HCT116 (cell line): ENCODE measurements around the gene OR13G1. TPM values are rescaled to one million over a fixed set of nuclear protein-coding genes. Genes with fewer than 3 reads are reported as not detected.

Source experiments
- ATAC-seq: fragments of 200-7000 bp; cut with Tn5 transposase; 2 replicates; pipeline ENCODE4 v1.9.1; 2020; ENCODE audit warnings: mild to moderate bottlenecking, moderate library complexity
- BruUV-seq: library from RNA; stranded (reverse); fragments of 400-500 nt; replicated peaks from 2 replicates; lab custom pipeline; 2021; lab: Mats Ljungman, UMichigan
- CTCF ChIA-PET: fragments of 300-600 bp; sonication (Branson Sonifier 250); formaldehyde crosslinking; loops from one replicate; lab custom pipeline; 2021; ENCODE audit warnings: antibody characterized with exemption; lab: Charles Lee
- POLR2A ChIA-PET: fragments of 300-600, 350-600 bp; sonication (Branson Sonifier 250); formaldehyde crosslinking; loops from one replicate; lab custom pipeline; 2021; ENCODE audit warnings: antibody characterized with exemption; lab: Charles Lee
- RAD21 ChIA-PET, 2 experiments: fragments of 300-600 bp; sonication (Branson Sonifier 250); formaldehyde crosslinking; loops; one replicate each; lab custom pipeline; 2023; ENCODE audit warnings: low total read pairs in 2 of 2; ENCODE audit not compliant: uncharacterized antibody in 2 of 2, unreplicated experiment in 2 of 2, low non-redundant PET in 1 of 2; lab: Charles Lee
- DNase-seq: peaks from one replicate; pipeline ENCODE4 v3.0.0-alpha.2; 2010; ENCODE audit warnings: low read depth, low spot score
- H2AFZ ChIP-seq: fragments of 200-600 bp; shearing (Covaris generic), sonication (generic); 2 replicates; pipeline ENCODE4 v1.6.1; 2017; ENCODE audit warnings: low read depth, mixed run types, mixed read lengths, antibody characterized with exemption, low read length; ENCODE audit not compliant: poor library complexity, severe bottlenecking
- H3K27ac ChIP-seq: 2 replicates; pipeline ENCODE4 v1.5.1; 2012; ENCODE audit warnings: low read depth, low read length
- H3K27me3 ChIP-seq: fragments of 200-600 bp; sonication (generic); 2 replicates; pipeline ENCODE4 v1.6.1; 2016; ENCODE audit warnings: mixed run types, low read length, mixed read lengths; ENCODE audit not compliant: insufficient read depth
- H3K36me3 ChIP-seq, 2 experiments: fragments of 200-500 bp in 1 of 2; fragments of 200-600 bp in 1 of 2; sonication (Bioruptor generic) in 1 of 2; sonication (generic) in 1 of 2; 2 replicates each; pipeline versions ENCODE4 v1.5.1 to v1.6.1; 2014 to 2016; ENCODE audit warnings: low read length in 2 of 2, inconsistent platforms in 1 of 2, mixed read lengths in 1 of 2, mixed run types in 1 of 2; ENCODE audit not compliant: insufficient read depth in 2 of 2, control insufficient read depth in 1 of 2
- H3K4me1 ChIP-seq, 2 experiments: fragments of 200-600 bp in 1 of 2; sonication (generic) in 1 of 2; 2 replicates each; pipeline versions ENCODE4 v1.5.1 to v1.6.1; 2012 to 2017; ENCODE audit warnings: low read length in 2 of 2, inconsistent platforms in 1 of 2, mild to moderate bottlenecking in 1 of 2, mixed read lengths in 1 of 2, mixed run types in 1 of 2, moderate library complexity in 1 of 2; ENCODE audit not compliant: insufficient read depth in 2 of 2, control insufficient read depth in 1 of 2
- H3K4me2 ChIP-seq: fragments of 200-600 bp; sonication (generic); 2 replicates; pipeline ENCODE4 v1.6.1; 2017; ENCODE audit warnings: mixed run types, low read length, mixed read lengths
- H3K4me3 ChIP-seq, 2 experiments: fragments of 200-600 bp in 1 of 2; sonication (generic) in 1 of 2; replicated peaks in 1 of 2; 2 replicates each; pipeline ENCODE4 v1.5.1; 2011 to 2016; ENCODE audit warnings: low read length in 2 of 2, control low read depth in 1 of 2, low read depth in 1 of 2, mild to moderate bottlenecking in 1 of 2, mixed read lengths in 1 of 2, mixed run types in 1 of 2
- H3K79me2 ChIP-seq: fragments of 200-600 bp; sonication (generic); 2 replicates; pipeline ENCODE4 v1.6.1; 2017; ENCODE audit warnings: mild to moderate bottlenecking, mixed run types, low read length, moderate library complexity, mixed read lengths; ENCODE audit not compliant: insufficient read depth
- H3K9ac ChIP-seq: fragments of 200-600 bp; sonication (generic); 2 replicates; pipeline ENCODE4 v1.6.1; 2016; ENCODE audit warnings: low read length, mixed read lengths
- H3K9me2 ChIP-seq: fragments of 200-600 bp; sonication (generic), shearing (Covaris generic); 2 replicates; pipeline ENCODE4 v1.6.1; 2017; ENCODE audit warnings: mixed run types, mild to moderate bottlenecking, moderate library complexity; ENCODE audit not compliant: insufficient read depth
- H3K9me3 ChIP-seq, 2 experiments: fragments of 200-500 bp in 1 of 2; fragments of 200-600 bp in 1 of 2; sonication (Bioruptor generic) in 1 of 2; sonication (generic) in 1 of 2; 2 replicates each; pipeline ENCODE4 v1.6.1; 2014 to 2017; ENCODE audit warnings: low read length in 2 of 2, mixed read lengths in 2 of 2, inconsistent platforms in 1 of 2, low read depth in 1 of 2, mild to moderate bottlenecking in 1 of 2, mixed run types in 1 of 2, moderate library complexity in 1 of 2; ENCODE audit not compliant: control insufficient read depth in 1 of 2, insufficient read depth in 1 of 2
- H4K20me1 ChIP-seq: fragments of 200-600 bp; sonication (generic), shearing (Covaris generic); 2 replicates; pipeline ENCODE4 v1.6.1; 2017; ENCODE audit warnings: mixed run types, mild to moderate bottlenecking, moderate library complexity; ENCODE audit not compliant: insufficient read depth
- intact Hi-C: fragments of 100-400 bp; cut with micrococcal nuclease; formaldehyde crosslinking; loops from 2 replicates; pipeline ENCODE4 v1.10.0; 2022
- total RNA-seq: library from RNA; stranded (reverse); gene quantifications from one replicate; pipeline ENCODE4 v1.2.1, GENCODE V29; 2021; ENCODE audit not compliant: unreplicated experiment
- TF ChIP-seq, protein P1 (sequence below): IDR thresholded peaks from 2 replicates; pipeline ENCODE4 v1.6.1; 2011; ENCODE audit warnings: mild to moderate bottlenecking, low read length, moderate library complexity; ENCODE audit not compliant: insufficient replicate concordance; ENCODE audit errors: extremely low read depth

Gene OR13G1
- total RNA-seq, 1 experiment from 2014 or later: not detected

DNA sequence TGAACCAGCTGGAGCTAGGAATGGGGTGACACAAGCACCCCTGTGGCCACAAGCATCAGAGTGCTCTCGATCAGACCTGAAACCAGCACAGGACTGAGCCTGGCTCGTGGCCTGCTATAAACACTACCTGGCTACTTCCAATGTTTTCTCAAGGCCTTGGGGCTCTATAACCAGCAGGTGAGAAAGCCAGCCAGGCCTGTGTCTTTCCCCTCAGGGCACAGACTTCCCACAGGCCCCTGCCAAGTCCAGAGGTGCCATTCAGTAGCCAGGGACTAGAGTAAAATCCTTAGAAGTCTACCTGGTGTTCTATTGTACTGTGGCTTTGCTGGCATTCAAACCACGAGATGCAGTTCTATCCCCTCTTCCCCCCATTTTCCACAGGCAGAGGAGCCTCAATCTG lies 51.6 kb downstream of the OR13G1 start:
- Histone ChIP-seq H3K4me3 (no peak overlapping the region), H3K4me2 (no peak overlapping the region), H4K20me1 (no peaks in the 10 kb centered on the region), H3K4me1 (no peaks in the 10 kb centered on the region), H3K27me3 (no peaks in the 10 kb centered on the region), H3K9ac (no peak overlapping the region), H3K9me3 (no peaks in the 10 kb centered on the region), H2AFZ (no peak overlapping the region), H3K9me2 (no peaks in the 10 kb centered on the region), H3K79me2 (no peaks in the 10 kb centered on the region), H3K36me3 (no peaks in the 10 kb centered on the region), H3K27ac (no peak overlapping the region)
- BruUV-seq: no TSS peak
- CTCF ChIA-PET: no interaction called here
- intact Hi-C loops: no loop called here
- ATAC-seq (no peak), DNase-seq (no peak)
- POLR2A ChIA-PET: no interaction called here
- RAD21 ChIA-PET: no interaction called here
- TF ChIP-seq, protein P1, sequence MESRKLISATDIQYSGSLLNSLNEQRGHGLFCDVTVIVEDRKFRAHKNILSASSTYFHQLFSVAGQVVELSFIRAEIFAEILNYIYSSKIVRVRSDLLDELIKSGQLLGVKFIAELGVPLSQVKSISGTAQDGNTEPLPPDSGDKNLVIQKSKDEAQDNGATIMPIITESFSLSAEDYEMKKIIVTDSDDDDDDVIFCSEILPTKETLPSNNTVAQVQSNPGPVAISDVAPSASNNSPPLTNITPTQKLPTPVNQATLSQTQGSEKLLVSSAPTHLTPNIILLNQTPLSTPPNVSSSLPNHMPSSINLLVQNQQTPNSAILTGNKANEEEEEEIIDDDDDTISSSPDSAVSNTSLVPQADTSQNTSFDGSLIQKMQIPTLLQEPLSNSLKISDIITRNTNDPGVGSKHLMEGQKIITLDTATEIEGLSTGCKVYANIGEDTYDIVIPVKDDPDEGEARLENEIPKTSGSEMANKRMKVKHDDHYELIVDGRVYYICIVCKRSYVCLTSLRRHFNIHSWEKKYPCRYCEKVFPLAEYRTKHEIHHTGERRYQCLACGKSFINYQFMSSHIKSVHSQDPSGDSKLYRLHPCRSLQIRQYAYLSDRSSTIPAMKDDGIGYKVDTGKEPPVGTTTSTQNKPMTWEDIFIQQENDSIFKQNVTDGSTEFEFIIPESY: no peak

Other genes with a start within 250 kb of the OR13G1 start
- gene OR2B11, start 221.6 kb downstream of the OR13G1 start, total RNA-seq: not detected
- not detected for gene OR2C3, start 143.3 kb downstream of the OR13G1 start, total RNA-seq
- not detected for gene GCSAML, start 130.6 kb downstream of the OR13G1 start, total RNA-seq
- not detected for gene OR2G2, start 91.4 kb downstream of the OR13G1 start, total RNA-seq
- gene OR2G3, start 74.2 kb downstream of the OR13G1 start, total RNA-seq: not detected
- not detected for gene OR6F1, start 36.9 kb upstream of the OR13G1 start, total RNA-seq
- gene OR14K1, start 58.9 kb upstream of the OR13G1 start, total RNA-seq: not detected
- gene OR14A2, start 68.4 kb upstream of the OR13G1 start, total RNA-seq: not detected
- not detected for gene OR1C1, start 80.8 kb upstream of the OR13G1 start, total RNA-seq
- gene OR14A16, start 144.4 kb upstream of the OR13G1 start, total RNA-seq: not detected
- not detected for gene OR11L1, start 162.2 kb upstream of the OR13G1 start, total RNA-seq
- not detected for gene TRIM58, start 177.4 kb upstream of the OR13G1 start, total RNA-seq
- not detected for gene OR2W3, start 215.8 kb upstream of the OR13G1 start, total RNA-seq
- not detected for gene OR2T8, start 240.5 kb upstream of the OR13G1 start, total RNA-seq
- gene OR2AJ1, start 245.2 kb upstream of the OR13G1 start, total RNA-seq: not detected